Loucy (cell line): ENCODE measurements around the gene SOCS2.
"Not testable (repeated sequence)": the region's sequence is repeated elsewhere in the genome, so short reads cannot be mapped to it uniquely, and the experiment has no call there.

ENCODE experiments used
- H2AFZ ChIP-seq: fragments of 200-600 bp; sonication (generic); 2 replicates; pipeline ENCODE4 v1.6.0; 2016; ENCODE audit warnings: antibody characterized with exemption, mild to moderate bottlenecking, low read length, moderate library complexity
- H3F3A ChIP-seq: fragments of 200-600 bp; 2 replicates; pipeline ENCODE4 v1.6.0; 2016; ENCODE audit warnings: antibody characterized with exemption, low read depth, mild to moderate bottlenecking
- H3K27me3 ChIP-seq: fragments of 200-600 bp; sonication (generic); 2 replicates; pipeline ENCODE4 v1.6.1; 2014; ENCODE audit warnings: low read length, mild to moderate bottlenecking; ENCODE audit not compliant: insufficient read depth, poor library complexity, severe bottlenecking
- H3K36me3 ChIP-seq: fragments of 200-600 bp; sonication (generic); 2 replicates; pipeline ENCODE4 v1.6.1; 2016; ENCODE audit warnings: low read length; ENCODE audit not compliant: insufficient read depth
- H3K4me1 ChIP-seq: fragments of 200-600 bp; sonication (generic); 2 replicates; pipeline ENCODE4 v1.5.1; 2014; ENCODE audit warnings: low read length, mild to moderate bottlenecking; ENCODE audit not compliant: insufficient read depth, poor library complexity, severe bottlenecking
- H3K4me2 ChIP-seq: fragments of 200-600 bp; sonication (generic); 2 replicates; pipeline ENCODE4 v1.6.0; 2014; ENCODE audit warnings: antibody characterized with exemption, low read length, low read depth, mild to moderate bottlenecking; ENCODE audit not compliant: poor library complexity, severe bottlenecking
- H3K4me3 ChIP-seq: fragments of 200-600 bp; sonication (generic); 2 replicates; pipeline ENCODE4 v1.5.1; 2014; ENCODE audit warnings: low read length, mild to moderate bottlenecking, mixed read lengths; ENCODE audit not compliant: poor library complexity, severe bottlenecking
- H3K79me2 ChIP-seq: fragments of 200-600 bp; sonication (generic); 2 replicates; pipeline ENCODE4 v1.6.1; 2014; ENCODE audit warnings: low read length; ENCODE audit not compliant: insufficient read depth
- H3K9ac ChIP-seq: fragments of 200-600 bp; sonication (generic); 2 replicates; pipeline ENCODE4 v1.6.0; 2014; ENCODE audit warnings: mild to moderate bottlenecking, low read depth, low read length, moderate library complexity; ENCODE audit not compliant: poor library complexity, severe bottlenecking
- H3K9me2 ChIP-seq: fragments of 200-600 bp; sonication (generic); replicated peaks from 2 replicates; pipeline ENCODE4 v1.6.1; 2016; ENCODE audit warnings: low read depth, low read length, mixed read lengths
- H3K9me3 ChIP-seq: fragments of 200-600 bp; sonication (generic); 2 replicates; pipeline ENCODE4 v1.6.1; 2014; ENCODE audit warnings: mild to moderate bottlenecking, antibody characterized with exemption, low read length, low read depth; ENCODE audit not compliant: insufficient read depth
- H4K20me1 ChIP-seq: fragments of 200-600 bp; sonication (generic); 2 replicates; pipeline ENCODE4 v1.6.0; 2014; ENCODE audit warnings: antibody characterized with exemption, low read length, mild to moderate bottlenecking; ENCODE audit not compliant: insufficient read depth, poor library complexity, severe bottlenecking
- EZH2phosphoT487 ChIP-seq: fragments of 200-600 bp; IDR thresholded peaks from 2 replicates; pipeline ENCODE4 v1.6.1; 2018; ENCODE audit warnings: antibody characterized with exemption, mild to moderate bottlenecking, moderate library complexity, borderline replicate concordance
- TF ChIP-seq, protein P1 (sequence below): fragments of 200-600 bp; sonication (generic); conservative IDR thresholded peaks from 2 replicates; pipeline ENCODE4 v1.5.1; 2014; ENCODE audit warnings: mild to moderate bottlenecking, antibody characterized with exemption, low read length

SOCS2 gene

DNA sequence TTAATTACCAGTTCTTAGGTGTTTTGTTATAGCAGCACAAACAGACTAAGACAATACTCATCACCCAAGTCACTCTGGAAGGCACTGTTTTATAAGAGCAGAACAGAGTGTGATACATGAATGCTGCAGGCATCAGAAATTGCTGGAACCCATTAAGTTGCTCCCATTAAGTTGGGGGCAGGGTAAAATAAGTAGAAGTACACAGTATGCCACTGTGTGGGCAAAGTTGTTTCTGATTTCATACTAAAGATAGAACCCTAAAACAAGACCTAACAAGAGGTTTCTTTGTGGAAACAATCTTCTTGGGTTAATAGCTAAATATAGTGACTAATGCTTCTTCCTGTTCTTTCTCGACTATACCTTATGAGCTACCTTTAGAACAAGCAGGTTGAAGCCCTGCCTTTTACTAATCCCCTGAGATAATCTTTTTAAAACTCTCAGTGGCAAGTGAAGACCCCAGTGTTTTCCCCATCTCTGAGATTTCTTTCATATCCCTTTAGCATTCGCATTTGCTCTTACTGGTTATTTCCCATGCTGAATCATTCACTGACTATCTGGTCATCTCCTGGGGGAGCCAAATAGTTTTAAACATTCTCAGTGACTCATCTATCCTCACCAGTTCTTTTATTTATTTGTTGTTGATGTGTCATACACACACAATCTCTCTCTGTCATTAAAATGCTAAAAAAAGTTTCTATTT, 52.3 kb downstream of the SOCS2 start:
- H3K9ac ChIP-seq = no peak overlapping the region
- no peaks in the 10 kb centered on the region for H3F3A ChIP-seq
- H3K4me1 ChIP-seq = no peaks in the 10 kb centered on the region
- no peak overlapping the region for H2AFZ ChIP-seq
- no peaks in the 10 kb centered on the region for H3K9me2 ChIP-seq
- no peak overlapping the region for H3K4me2 ChIP-seq
- H3K36me3 ChIP-seq = no peaks in the 10 kb centered on the region
- H3K79me2 ChIP-seq = no peaks in the 10 kb centered on the region
- no peak overlapping the region for H3K4me3 ChIP-seq
- H3K9me3 ChIP-seq = no peaks in the 10 kb centered on the region
- TF ChIP-seq EZH2phosphoT487 = no peak
- TF ChIP-seq, protein P1, sequence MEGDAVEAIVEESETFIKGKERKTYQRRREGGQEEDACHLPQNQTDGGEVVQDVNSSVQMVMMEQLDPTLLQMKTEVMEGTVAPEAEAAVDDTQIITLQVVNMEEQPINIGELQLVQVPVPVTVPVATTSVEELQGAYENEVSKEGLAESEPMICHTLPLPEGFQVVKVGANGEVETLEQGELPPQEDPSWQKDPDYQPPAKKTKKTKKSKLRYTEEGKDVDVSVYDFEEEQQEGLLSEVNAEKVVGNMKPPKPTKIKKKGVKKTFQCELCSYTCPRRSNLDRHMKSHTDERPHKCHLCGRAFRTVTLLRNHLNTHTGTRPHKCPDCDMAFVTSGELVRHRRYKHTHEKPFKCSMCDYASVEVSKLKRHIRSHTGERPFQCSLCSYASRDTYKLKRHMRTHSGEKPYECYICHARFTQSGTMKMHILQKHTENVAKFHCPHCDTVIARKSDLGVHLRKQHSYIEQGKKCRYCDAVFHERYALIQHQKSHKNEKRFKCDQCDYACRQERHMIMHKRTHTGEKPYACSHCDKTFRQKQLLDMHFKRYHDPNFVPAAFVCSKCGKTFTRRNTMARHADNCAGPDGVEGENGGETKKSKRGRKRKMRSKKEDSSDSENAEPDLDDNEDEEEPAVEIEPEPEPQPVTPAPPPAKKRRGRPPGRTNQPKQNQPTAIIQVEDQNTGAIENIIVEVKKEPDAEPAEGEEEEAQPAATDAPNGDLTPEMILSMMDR = no peak
- no peaks in the 10 kb centered on the region for H4K20me1 ChIP-seq
- H3K27me3 ChIP-seq = no peaks in the 10 kb centered on the region

DNA sequence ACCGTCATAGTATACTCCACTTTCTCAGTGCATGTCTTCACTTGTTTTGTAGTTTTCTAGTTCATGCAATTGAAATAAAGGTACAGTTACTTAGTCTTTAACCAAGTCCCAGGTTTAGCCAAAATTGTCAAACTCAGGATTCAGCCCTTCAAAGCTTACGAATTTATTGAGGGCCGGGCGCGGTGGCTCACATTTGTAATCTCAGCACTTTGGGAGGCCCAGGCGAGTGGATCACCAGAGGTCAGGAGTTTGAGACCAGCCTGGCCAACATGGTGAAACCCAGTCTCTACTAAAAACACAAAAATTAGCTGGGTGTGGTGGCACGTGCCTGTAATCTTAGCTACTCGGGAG, 52.8 kb downstream of the SOCS2 start:
- H3K27me3 ChIP-seq, H3K79me2 ChIP-seq, H3K4me1 ChIP-seq, H3F3A ChIP-seq, H3K4me2 ChIP-seq, H3K4me3 ChIP-seq, H4K20me1 ChIP-seq, H2AFZ ChIP-seq, H3K9ac ChIP-seq, H3K9me2 ChIP-seq, H3K36me3 ChIP-seq, H3K9me3 ChIP-seq: not testable (repeated sequence)

DNA sequence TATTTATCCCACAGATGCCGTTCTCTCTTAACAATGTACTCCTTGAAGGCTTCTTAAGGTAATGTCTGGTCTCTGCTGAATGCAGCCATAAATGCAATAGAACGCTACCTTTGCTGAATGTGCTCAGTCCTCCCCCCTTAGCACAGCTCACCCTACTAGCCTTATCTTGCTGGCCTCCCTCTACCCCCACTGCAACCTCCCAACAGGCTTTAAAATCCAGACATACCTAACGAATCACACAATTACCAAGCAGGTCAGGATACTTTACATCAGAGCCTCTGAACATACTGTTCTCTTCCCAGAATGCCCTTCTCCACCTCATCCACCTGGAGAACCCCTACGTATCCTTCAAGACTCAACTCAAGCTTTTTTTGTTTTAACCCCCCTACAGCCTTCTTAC, 53.7 kb downstream of the SOCS2 start:
- Histone ChIP-seq H2AFZ (no peak overlapping the region), H3K4me2 (no peak overlapping the region), H4K20me1 (no peaks in the 10 kb centered on the region), H3K36me3 (no peaks in the 10 kb centered on the region), H3K27me3 (no peaks in the 10 kb centered on the region), H3K9ac (no peak overlapping the region), H3K4me1 (no peaks in the 10 kb centered on the region), H3K79me2 (no peaks in the 10 kb centered on the region), H3K4me3 (no peak overlapping the region), H3K9me2 (no peaks in the 10 kb centered on the region), H3F3A (no peaks in the 10 kb centered on the region), H3K9me3 (no peaks in the 10 kb centered on the region)
- no peak for TF ChIP-seq EZH2phosphoT487
- TF ChIP-seq, protein P1 = no peak
